Dedifferentiated amniotic fluid mesenchymal stem cell (primary cell): ENCODE results near the gene TRIM49B.
"Not testable (repeated sequence)": the region's sequence is repeated elsewhere in the genome, so short reads cannot be mapped to it uniquely, and the experiment has no call there.

Experiments used
- DNase-seq: peaks from one replicate; pipeline ENCODE4 v3.0.0-alpha.2; 2016; ENCODE audit errors: extremely low spot score

The TRIM49B gene

GRCh38 chr11:49028523-49028922, at the start of gene TRIM49B:
Gene TRIM49B, plus strand, starts transcription at chr11:49028823. Its CDS starts 2,777 bp downstream, at chr11:49031600.
- DNase-seq, result not testable (repeated sequence)

GRCh38 chr11:48983785-48984184, 44.8 kb upstream of the TRIM49B start, which contains the start of gene TRIM51G:
Gene TRIM51G, minus strand, starts transcription at chr11:48983885. Its CDS starts 2,190 bp downstream, at chr11:48981695.
- not testable (repeated sequence) for DNase-seq

GRCh38 chr11:49048229-49048628, 19.6 kb downstream of the TRIM49B start:
- not testable (repeated sequence) for DNase-seq

- not testable (repeated sequence) for DNase-seq
These were observed 21.2 kb downstream of the TRIM49B start for GRCh38 chr11:49049821-49050220.

GRCh38 chr11:49059012-49059411, 30.4 kb downstream of the TRIM49B start, which contains the start of gene TRIM64C:
Gene TRIM64C, minus strand, starts transcription at chr11:49059112. Its CDS starts 0 bp downstream, at chr11:49059112.
- not testable (repeated sequence) for DNase-seq

- not testable (repeated sequence) for DNase-seq
These were observed 41.3 kb downstream of the TRIM49B start for GRCh38 chr11:49069897-49070296.
